Kidney epithelial cell (primary cell): ENCODE measurements around the gene HSPB3. TPM values are rescaled to one million over a fixed set of nuclear protein-coding genes. Genes with fewer than 3 reads are reported as not detected.

Experiments used
- DNase-seq: peaks from one replicate; pipeline ENCODE4 v3.0.0-alpha.2; 2010; ENCODE audit warnings: low read depth
- H3K27me3 ChIP-seq: 2 replicates; pipeline ENCODE4 v1.6.0; 2011; ENCODE audit warnings: low read length; ENCODE audit not compliant: control insufficient read depth, insufficient read depth
- H3K36me3 ChIP-seq: 2 replicates; pipeline ENCODE4 v1.5.1; 2011; ENCODE audit warnings: low read length; ENCODE audit not compliant: control insufficient read depth, insufficient read depth
- H3K4me3 ChIP-seq: 2 replicates; pipeline ENCODE4 v1.5.1; 2011; ENCODE audit warnings: low read depth, mild to moderate bottlenecking, control low read depth, low read length
- total RNA-seq: library from RNA; depleted of rRNA; stranded (reverse); fragments of >200 nt; gene quantifications from 2 replicates; pipeline ENCODE4 v1.2.3, GENCODE V29; 2015
- TF ChIP-seq, protein P1 (sequence below): IDR thresholded peaks from 2 replicates; pipeline ENCODE4 v1.5.1; 2011; ENCODE audit warnings: mild to moderate bottlenecking, moderate library complexity, low read length, control low read depth, inconsistent platforms; ENCODE audit not compliant: insufficient read depth, poor library complexity, severe bottlenecking

The HSPB3 gene
- total RNA-seq, 1 donor from 2014 or later: 0.50 TPM

GRCh38 chr5:54438620-54439389, 16.7 kb upstream of the HSPB3 start:
- H3K36me3 ChIP-seq: no peaks in the 10 kb centered on the region
- TF ChIP-seq, protein P1, sequence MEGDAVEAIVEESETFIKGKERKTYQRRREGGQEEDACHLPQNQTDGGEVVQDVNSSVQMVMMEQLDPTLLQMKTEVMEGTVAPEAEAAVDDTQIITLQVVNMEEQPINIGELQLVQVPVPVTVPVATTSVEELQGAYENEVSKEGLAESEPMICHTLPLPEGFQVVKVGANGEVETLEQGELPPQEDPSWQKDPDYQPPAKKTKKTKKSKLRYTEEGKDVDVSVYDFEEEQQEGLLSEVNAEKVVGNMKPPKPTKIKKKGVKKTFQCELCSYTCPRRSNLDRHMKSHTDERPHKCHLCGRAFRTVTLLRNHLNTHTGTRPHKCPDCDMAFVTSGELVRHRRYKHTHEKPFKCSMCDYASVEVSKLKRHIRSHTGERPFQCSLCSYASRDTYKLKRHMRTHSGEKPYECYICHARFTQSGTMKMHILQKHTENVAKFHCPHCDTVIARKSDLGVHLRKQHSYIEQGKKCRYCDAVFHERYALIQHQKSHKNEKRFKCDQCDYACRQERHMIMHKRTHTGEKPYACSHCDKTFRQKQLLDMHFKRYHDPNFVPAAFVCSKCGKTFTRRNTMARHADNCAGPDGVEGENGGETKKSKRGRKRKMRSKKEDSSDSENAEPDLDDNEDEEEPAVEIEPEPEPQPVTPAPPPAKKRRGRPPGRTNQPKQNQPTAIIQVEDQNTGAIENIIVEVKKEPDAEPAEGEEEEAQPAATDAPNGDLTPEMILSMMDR: no peak
- no peak for DNase-seq
- no peaks in the 10 kb centered on the region for H3K27me3 ChIP-seq
- no peak overlapping the region for H3K4me3 ChIP-seq

DNA sequence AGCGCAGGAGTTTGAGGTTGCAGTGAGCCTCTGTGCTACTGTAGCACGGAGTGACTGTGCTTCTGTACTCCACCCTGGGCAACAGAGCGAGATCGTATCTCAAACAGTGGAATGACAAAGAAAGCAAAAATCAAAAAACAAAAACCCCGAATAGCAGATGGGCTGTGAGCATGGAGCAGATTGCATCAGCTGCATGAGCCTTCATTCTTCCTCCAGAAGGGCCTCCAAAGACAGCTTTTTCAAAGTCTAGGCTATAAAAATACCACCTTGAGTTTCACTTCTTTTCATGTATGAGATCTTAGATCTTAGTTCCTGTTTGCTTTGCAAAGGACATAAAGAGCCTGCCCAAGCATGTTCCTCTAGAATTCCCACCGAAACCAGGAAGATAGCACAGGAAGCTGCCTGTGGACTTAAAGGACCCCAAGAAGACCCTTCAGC, 15.0 kb upstream of the HSPB3 start:
- no peak overlapping the region for H3K4me3 ChIP-seq
- H3K36me3 ChIP-seq: no peaks in the 10 kb centered on the region
- no peaks in the 10 kb centered on the region for H3K27me3 ChIP-seq
- TF ChIP-seq, protein P1: no peak
- DNase-seq: no peak

DNA sequence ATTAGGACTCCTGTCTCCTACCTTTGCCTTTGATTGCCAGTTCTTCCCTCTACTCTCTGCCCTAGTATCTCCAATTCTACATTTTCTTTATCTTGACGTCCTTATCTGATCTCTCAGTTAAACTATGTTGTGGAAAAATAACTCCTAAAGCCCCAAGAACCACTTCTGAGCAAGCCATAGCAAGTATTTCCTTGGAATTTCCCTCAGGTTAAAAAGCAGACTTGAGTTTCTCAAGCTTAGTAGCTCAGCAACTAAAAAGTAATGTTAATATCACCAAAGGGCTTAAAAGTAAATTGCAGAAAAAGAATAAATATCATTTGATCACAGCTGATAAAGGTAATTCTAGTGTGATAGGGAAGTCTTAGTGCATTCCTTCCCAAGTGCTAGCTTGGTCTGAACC, 13.2 kb upstream of the HSPB3 start:
- Histone ChIP-seq H3K4me3 (no peak overlapping the region), H3K36me3 (no peaks in the 10 kb centered on the region), H3K27me3 (no peaks in the 10 kb centered on the region)
- TF ChIP-seq, protein P1: no peak
- DNase-seq: no peak

DNA sequence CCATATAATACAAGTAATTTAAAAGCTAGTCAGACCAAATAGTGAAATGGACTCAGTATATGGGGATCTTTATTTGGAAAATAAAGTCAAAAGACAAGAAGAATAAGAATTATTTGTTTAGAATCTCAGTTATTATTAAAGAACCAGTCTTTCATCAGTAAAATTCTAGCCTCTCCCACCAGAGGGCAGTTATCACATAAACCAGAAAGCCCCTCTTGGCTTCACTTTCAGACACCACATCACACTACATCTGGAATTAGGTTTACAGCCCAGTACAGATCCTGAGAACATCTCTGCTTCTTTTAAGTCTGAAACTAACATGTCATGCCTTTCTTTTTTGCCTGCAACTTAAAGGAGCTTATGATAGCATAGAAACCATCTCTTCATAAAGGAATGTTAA, 12.2 kb upstream of the HSPB3 start:
- DNase-seq: no peak
- no peaks in the 10 kb centered on the region for H3K27me3 ChIP-seq
- H3K36me3 ChIP-seq: no peaks in the 10 kb centered on the region
- TF ChIP-seq, protein P1: peak; percentile 43
- H3K4me3 ChIP-seq: no peak overlapping the region

DNA sequence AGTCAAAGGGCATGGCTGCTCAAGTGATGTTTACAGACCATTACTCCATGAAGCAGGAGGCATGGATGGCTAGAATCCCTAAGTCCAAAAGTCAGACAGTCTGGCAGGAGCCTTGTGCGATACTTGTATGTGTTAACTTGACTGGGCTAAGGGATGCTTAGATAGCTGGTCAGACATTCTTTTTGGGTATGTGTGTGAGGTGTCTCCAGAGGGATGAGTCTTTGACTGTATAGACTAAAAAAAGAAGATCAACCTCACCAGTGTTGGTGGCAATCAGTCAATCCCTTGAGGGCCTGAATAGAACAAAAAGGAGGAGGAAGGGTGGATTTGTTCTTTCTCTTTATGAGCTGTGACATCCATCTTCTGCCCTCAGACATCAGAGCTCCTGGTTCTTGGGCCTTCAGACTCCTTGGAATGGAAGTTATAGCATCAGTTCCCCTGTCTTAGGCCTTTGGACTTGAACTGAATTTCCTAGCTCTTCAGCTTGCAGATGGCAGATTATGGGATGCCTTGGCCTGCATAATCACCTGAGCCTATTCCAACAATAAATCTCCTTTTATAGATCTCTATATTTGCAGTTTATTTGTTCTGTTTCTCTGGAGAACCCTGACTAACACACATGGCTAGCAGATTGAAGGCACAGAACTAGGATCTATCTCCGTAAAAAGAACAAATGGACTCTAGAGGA, 9.7 kb upstream of the HSPB3 start:
- Histone ChIP-seq H3K36me3 (no peaks in the 10 kb centered on the region), H3K4me3 (no peak overlapping the region), H3K27me3 (no peaks in the 10 kb centered on the region)
- TF ChIP-seq, protein P1: no peak
- DNase-seq: no peak

GRCh38 chr5:54446379-54446732, 9.1 kb upstream of the HSPB3 start:
- H3K36me3 ChIP-seq: no peaks in the 10 kb centered on the region
- no peaks in the 10 kb centered on the region for H3K27me3 ChIP-seq
- no peak overlapping the region for H3K4me3 ChIP-seq
- DNase-seq: no peak
- TF ChIP-seq, protein P1: no peak
